GM18870 (cell line): Measurements from ENCODE around the gene OR2T11.
"Not testable (repeated sequence)": the region's sequence is repeated elsewhere in the genome, so short reads cannot be mapped to it uniquely, and the experiment has no call there.

Source experiments
- ATAC-seq: cut with Tn5 transposase; IDR thresholded peaks from one replicate; pipeline ENCODE4 v1.9.1; 2021; ENCODE audit warnings: moderate library complexity; ENCODE audit not compliant: unreplicated experiment

The OR2T11 gene

DNA sequence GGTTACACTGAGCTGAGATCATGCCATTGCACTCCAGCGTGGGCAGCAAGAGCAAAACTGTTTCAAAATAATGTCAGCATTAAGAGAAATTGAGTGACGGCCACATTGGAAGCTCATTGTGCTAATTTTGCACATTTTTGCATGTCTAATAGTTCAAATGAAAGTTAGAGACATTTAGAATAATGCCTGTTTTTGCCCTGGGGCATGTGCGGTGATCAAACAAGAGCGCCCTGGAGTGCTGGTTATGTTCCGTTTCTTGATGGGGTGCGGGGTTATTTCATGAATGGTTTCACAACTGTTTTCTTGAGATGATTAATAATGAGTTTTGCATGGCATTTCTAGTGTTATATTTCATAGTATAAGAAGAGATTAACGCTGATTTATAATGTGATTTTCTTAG, 13.1 kb downstream of the OR2T11 start:
- ATAC-seq: no peak

DNA sequence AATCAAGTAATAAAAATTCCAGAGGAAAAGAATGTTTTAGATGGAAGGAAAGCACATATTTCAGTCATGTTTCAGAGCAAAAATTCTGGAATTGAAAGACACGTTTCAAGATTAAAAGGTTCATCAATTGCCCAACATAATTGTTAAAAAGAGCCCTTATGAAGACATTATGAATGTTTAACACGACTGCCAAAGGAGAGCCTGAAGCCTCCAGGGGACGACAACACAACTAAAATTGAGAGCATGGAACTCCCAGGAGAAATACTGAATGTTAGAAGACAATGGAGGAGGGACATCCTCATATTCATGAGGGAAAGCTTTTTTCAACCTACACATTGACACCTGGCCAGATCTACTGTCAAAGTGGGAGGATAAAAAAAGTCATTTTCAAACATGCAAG, 16.0 kb downstream of the OR2T11 start:
- ATAC-seq: no peak

DNA sequence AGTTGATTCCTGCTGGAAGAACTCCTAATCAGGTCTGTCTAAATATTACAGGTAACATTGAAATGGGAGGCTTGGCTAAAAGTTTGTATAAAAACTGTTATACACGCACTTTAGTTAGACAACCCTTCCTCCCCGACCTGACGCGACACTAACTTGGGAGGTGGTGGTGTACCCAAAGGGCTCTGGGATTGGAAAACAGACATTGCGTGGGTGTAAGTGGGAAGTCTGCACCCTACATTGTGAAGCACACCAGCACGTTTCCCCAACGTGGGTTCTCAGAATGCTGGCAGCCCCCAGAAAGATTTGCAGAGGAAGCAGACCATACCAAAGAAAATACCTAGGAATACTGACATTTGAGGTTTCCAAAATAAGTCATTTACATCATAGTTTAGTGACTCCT, 16.8 kb downstream of the OR2T11 start:
- ATAC-seq: no peak

DNA sequence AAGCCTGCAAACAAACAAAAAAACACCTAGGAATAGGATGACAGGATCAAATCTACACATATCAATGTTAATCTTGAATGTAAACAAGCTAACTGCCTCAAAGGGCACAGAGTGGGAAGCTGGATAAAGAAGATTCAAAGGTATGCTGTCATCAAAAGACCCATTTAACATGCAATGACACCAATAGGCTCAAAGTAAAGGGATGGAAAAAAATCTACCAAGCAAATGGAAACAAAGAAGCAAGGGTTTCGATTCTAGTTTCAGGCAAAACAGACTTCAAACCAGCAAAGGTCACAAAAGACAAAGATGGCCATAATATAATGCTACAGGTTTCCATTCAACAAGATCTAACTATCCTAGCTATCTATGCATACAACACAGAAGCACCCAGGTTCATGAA, 21.1 kb downstream of the OR2T11 start:
- peak; percentile 74 for ATAC-seq

DNA sequence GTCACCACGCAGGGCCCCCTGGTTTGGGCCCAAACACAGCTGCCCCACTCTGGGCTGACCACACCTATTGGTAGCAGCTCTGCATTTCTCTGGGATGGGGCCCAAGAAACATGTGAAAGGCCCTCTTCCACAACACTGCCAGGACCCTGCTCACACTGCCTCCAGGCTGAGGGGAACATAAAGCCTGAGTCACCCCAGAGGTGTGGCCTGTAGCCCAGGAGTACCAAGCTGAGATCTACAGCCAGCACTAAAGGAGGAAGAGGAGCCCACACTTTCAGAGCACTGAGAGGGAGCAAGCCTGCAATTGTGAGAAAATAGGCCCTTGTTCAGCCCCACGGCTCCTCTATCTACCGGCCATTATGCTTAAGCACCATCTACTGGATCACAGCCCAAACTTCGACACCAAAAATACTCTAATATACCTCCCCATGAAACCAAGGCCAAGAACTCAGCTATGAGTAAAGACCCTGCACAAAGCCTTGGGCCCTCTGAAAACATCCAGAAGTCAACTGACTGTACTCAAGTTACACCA, 22.9 kb downstream of the OR2T11 start:
- no peak for ATAC-seq

DNA sequence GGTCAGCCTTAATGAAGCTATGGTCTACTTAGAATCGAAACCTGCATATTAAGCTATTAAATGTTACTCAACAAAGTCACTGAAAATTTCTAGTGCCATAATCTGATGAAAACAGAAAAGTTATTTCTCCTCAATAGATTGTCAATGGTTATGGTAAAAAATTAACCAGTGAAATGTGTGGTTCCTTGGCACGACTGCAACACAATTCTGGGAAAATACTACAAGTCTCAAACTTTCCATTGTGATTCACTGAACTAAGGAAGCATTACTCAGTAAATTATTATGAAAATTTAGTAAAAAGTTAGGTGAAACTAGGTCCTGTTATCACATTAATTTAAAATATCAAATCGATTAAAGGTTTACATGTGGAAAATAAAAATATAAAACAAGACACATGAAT, 24.6 kb downstream of the OR2T11 start:
- no peak for ATAC-seq

DNA sequence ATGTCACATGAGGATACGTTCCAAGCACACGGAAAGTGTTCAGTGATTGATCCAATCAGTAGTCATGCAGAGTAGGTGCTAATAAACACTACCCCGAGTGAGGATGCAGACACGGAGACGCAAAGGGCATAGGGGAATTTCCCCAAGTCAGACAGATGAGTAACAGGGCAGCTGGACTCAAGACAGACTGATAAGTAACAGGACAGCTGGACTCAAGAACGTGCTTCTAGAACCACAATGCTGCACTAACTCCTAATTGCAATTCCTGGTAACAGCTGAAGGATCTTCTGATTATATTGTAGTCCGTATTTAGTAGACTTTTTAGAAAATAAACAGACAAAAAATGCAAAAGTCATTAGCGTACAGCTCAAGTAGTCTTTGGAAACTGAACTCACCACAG, 35.5 kb downstream of the OR2T11 start:
- ATAC-seq: no peak

DNA sequence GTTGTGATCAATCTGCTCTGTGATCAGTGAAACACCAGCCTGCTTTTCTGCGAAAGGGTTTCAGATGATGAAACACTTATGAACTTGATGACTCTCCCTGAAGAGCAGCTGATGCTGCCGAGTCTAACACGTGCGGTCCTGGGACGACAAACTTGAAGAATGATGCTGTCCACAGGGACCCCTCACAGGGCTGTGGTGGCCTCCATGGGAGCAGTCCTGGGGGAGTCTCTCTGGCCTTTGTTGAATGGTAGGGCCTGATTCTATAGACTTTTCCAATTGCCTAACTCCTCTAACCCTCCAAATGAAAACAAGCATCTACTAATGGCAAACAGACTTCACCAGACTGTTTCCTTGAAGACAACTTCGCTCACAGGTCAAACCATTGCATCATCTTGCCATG, 37.3 kb downstream of the OR2T11 start, which contains the start of gene OR2T10:
Gene OR2T10 (minus strand): TSS at position 112 of the 400 bp plus-strand sequence. CDS start 3,932 bp downstream, outside the sequence.
- no peak for ATAC-seq

DNA sequence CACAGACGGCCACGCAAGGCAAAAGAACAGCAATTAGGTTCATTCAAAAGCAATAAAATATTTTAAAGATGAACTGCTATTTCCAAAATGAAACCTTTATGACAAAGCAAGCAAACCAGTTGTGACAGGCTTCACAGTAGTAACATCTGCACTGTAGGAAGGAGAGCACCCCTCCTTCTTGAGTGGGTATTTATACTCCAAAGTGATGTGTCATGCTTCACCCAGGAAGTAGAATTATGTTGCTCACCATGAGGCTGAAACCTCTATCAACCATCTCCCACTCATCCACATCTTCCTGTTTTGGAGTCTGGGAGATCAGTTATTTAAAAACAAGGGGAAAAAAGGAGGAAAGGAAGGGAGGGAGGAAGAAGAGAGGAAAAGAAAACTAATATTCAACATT, 38.3 kb downstream of the OR2T11 start:
- ATAC-seq: no peak

DNA sequence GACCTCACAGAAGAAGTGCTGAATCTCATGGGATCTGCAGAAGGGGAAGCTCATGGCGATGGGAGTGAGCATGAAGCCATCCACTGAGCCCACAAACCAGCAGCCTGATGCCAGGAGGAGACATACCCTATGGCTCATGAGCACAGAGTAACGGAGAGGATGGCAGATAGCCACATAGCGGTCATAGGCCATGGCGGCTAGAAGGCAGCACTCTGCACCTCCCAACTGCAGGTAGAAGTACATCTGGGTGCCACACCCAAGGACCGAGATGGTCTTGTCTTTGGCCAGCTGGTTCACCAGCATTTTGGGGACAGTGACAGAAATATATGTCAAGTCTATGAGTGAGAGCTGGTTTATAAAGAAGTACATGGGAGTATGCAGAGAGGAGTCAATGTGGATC, 41.7 kb downstream of the OR2T11 start:
- no peak for ATAC-seq

DNA sequence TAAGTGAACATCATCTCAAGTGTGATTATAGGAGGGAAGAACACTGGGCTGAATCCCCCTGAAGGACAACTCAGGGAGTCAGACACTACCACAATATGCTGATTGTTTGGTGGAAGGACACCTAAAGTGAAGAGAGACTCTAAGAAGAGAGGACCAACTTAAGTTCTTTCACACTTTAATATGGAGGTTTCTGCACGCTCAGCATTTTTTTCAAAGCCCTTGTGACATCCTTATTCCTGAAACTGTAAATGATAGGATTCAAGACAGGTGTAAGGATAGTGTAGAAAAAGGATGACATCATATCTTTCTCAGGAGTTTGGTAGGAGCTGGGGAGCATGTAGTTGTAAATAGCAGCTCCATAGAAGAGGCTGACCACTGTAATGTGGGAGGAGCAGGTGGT, 42.2 kb downstream of the OR2T11 start:
- no peak for ATAC-seq

DNA sequence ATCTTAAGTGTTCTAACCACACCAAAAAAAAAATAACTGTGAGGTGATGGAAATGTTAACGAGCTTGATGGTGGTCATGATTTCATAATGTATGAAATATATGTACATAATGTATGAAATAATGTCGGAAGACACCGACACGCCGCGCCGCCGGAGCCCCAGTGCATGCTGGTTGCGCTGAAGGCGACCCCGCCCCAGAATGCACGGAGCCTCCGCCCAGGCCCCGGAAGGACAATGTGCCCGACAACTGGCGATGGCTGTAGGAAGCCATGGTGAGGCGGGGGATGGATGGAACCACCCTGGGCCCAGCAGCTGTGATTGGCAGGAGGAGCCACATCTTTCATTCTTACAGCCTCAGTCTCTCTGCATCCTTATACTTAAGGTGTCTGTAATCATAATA, 44.8 kb downstream of the OR2T11 start:
- ATAC-seq: no peak

DNA sequence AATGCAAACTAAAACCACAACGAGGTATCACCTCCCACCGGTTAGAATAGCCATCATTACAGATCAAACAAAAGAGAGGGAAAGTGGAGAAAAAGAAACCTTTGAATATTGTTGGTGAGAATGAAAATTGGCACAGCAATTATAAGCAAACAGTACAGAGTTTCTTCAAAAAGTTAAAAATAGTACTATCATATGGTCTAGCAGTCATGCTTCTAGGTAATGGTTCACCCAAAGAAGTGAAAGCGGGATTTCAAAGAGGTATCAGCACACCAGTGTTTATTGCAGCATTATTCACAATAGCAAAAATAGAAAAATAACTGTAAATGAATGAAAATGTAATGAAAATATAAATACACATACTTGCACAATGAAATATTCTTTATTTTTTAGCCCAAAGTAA, 45.6 kb downstream of the OR2T11 start:
- ATAC-seq: no peak

DNA sequence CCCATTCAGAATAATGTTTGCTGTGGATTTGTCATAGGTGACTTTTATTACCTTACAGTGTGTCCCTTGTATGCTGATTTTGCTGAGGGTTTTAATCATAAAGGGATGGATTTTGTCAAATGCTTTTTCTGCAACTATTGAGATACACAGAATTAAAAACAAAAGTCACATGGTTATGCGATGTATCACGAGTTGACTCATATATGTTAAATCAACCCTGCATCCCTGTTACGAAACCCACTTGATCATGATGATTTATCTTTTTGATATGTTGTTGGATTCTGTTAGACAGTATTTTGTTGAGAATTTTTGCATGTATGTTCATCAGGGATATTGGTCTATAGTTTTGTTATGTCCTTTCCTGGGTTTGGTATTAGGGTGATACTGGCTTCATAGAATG, 49.6 kb downstream of the OR2T11 start:
- ATAC-seq: no peak

DNA sequence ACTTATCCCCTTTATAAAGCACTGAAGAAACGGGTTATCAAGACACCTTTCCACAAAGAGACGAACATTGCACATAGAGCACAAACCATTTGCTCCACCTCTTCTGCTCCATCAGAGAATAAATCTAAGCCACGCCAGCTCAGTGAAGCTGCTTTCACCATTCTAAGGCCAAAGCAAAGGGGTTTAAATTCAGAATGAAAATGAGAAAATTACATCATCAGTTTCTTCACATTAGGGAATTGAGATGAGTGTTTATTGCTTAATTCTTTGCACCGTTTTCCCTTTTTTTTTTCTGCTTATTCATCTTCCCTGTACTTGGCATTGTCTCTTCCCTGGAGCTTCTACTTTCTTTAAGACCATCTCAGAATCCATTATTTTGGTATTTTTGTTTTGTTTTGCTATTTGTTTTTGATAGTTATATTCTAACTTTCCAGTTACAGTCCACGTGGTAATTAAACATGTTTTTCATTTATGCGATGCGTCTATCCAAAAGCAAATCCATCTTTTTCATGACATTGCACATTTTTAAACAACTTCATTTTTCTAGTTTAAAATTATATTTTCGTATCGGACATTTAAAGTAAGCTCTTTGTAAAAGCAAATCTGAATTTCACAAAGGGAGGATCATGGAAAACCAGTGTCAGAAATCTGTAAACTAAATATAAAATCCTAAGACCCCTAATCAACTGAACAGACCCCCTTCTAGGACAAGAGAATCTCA, 58.5 kb downstream of the OR2T11 start:
- ATAC-seq: no peak

DNA sequence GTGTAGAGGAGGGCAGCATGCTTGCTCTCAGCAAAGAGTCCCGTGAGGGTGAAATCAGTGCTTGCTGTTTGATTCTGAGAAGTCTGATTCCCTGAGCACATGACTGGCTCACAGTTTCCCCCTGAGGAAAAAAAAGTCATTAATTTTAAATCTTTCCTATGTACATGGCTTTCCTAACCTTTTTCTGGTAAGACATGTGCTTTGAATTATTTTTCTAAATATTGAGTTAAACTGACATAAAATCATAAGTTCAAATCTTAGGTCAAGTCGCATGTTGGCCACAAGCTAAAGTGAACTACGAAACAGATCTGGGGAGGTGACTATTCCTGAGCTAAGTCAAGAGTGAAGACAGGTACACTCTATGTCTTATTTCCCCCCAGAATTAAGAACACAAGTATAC, 60.2 kb downstream of the OR2T11 start, which contains the start of gene OR2T34:
Gene OR2T34 (minus strand): TSS at position 101 of the 400 bp plus-strand sequence. CDS start 0 bp downstream, at position 101.
- not testable (repeated sequence) for ATAC-seq

DNA sequence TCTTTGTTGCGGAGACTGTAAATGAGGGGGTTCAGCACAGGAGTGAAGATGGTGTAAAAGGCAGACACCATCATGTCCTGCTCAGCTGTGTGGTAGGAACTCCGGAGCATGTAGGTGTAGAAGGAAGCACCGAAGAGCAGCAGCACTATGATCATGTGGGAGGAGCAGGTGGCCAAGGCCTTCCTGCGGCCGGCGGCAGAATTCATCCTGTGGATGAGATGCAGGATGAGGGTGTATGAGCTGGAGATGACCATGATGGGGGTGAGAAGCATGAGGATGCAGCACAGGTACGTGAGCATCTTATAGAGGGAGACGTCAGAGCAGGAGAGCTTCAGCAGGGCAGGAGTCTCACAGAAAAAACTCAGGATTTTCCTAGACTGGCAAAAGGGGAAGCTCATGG, 61.0 kb downstream of the OR2T11 start:
- not testable (repeated sequence) for ATAC-seq
